ENCODE data around the gene LBHD2.
"Not testable (repeated sequence)": the region's sequence is repeated elsewhere in the genome, so short reads cannot be mapped to it uniquely, and the experiment has no call there.

LBHD2 gene

DNA sequence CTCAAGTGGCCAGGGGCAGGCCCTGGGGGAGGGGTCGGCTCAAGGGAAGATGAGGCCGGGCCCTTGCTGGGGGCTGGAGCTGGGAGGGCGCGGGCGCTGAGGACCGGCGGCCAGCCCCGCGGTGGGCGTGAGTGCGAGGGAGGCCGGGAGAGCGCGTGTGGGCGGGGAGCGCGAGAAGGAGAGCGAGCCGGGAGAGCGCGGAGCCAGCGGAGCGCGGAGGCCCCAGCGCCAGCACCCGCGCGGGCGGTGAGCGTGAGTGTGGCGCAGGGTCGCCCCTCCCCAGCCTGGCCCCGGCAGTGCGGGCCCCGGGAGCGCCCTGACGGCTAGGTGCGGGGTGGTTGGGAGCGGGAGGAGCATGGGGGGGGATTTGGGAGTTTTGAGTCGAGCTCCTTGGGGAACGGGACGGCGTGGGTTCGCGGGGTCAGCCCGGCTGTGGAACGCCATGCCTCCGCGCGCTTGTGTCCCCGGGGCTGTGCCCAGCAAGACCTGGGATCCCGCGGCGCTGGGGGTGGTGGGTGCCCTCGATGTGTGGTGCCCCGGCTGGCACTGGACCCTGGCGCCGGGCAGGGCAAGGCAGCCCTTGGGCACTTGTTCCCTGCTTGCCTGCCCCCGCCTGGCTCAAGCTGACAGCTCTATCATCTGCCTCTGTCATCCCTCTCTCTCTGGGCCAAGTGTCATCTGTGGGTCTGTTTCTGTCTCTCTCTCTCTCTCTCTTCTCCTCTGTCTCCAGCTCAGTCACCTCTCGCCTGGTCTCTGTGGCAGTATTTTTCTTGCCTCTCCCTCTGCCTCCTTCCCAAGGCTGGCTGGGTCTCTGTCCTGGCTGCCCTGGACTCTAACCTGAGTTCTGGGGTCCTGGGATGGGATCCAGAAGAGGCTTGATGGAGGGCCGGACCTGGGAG lies at the start of gene LBHD2:
TSS of gene LBHD2 (plus strand) at position 190 of the 899 bp plus-strand sequence. CDS start 1,803 bp downstream, outside the sequence.
- DNase-seq, result no peak

DNA sequence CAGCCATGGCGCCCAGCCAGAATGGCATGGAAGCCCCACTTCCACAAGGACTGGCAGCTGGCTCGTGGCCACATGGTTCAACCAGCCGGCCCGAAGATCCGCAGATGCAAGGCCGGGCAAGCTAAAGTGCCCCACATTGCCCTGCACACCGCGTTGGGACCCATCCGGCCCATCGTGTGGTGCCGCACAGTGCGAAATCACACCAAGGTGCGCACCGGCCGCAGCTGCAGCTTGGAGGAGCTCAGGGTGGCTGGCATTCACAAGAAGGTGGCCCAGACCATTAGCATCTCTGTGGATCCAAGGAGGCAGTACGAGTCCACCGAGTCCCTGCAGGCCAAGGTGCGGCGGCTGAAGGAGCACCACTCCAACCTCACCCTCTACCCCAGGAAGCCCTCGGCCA lies 42.5 kb upstream of the LBHD2 start:
- no peak for DNase-seq

DNA sequence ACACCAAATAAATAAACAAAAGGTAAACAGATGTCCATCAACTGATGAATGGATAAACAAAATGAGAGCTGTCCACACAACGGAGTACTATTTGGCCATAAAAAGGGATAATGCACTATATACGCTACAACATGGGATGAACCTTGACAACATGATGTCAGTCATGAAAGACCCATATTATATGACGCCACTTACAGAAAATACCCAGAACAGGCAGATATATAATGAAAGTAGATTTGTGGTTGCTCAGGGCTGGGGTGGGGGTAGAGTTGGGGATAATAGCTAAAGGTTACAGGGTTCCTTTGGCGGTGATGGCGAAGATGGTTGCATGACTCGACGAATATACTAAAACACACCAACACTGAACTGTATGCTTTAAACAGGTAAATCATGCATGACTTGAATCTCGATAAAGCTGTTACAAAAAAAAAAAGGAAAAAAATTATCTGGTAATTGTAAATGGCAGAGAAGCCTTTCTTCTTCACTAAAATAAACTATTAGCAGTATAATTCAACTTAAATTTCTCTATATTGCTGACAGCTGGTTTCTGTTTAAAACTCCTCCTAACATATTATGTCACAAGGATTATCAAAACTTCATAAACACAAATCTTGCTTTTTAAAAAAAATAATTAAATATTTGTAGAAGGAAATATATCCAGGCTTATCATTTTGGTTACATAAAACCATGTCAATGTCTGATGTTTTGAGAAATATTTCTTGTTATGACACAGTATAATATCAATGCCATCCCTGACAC lies 40.6 kb upstream of the LBHD2 start:
- DNase-seq, result no peak

DNA sequence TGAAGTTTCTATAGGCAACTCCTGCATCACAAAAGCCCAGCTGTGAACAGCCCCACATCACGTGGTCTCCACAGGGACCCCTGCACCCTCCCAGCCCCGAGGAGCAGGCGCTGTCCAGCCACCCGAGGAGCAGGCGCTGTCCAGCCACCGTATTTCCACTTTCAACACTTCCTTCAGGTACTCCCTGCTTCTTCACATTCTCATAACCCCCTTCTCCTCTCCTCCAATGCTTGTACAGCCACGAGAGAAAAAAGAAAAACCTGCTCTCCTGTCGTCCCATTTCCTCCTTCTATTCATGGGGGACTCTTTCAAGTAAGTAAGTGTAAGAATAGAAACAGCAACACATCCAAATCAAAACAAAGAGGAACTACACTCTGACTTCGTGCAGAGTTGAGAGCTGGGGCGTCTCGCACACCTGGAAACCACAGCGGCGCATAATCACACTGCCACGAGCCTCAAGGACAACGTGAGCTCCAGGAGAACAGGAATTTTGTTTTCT lies 38.6 kb upstream of the LBHD2 start:
- no peak for DNase-seq

DNA sequence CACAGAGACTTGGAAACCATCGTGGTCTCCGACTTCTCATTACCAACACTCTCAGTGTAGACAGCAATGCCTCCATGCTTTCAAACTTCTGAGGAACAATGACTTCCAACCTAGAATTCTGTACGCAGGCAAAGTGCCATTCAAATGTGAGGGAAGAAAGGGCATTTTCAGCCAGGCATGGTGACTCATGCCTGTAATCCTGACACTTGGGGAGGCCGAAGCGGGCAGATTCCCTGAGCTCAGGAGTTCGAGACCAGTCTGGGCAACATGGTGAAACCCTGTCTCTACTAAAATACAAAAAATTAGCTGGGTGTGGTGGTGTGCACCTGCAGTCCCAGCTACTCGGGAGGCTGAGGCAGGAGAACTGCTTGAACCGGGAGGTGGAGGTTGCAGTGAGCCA lies 36.6 kb upstream of the LBHD2 start:
- DNase-seq, result not testable (repeated sequence)

DNA sequence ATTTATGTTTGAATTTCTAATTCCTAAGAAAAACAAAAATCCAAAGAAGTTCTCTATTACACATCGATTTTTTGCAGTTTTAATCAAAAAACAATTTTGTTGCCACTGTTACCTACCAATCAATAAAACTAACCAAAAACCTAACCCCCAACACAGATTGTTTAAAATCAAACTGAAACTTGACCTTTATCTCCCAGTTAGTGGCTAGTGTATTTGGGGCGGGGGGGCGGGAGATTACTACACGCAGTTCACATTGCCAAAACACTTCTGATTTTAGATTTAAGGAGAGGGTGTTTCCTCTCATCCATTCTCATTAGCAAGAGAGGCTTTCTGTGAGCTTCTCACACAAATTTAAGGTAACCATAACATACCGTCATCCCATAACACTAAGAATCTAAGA lies 33.1 kb upstream of the LBHD2 start:
- DNase-seq, result no peak

DNA sequence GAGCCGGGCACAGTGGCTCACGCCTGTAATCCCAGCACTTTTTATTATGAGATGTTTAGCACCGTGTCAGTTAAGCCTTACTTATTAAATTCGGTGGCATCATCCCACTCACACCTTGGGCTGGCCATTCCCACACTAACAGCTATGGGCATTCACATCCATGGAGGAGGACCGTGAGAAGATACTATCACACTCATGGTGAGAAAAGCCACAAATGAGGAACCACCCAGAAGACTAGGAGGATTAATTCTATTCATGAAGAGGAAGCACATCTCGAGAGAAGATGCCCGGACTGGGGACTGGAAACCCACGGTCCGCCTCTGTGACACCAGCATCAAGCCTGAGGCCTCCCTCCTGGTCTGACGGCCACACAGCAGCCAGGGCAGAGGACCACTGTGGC lies 31.6 kb upstream of the LBHD2 start:
- DNase-seq, result no peak

DNA sequence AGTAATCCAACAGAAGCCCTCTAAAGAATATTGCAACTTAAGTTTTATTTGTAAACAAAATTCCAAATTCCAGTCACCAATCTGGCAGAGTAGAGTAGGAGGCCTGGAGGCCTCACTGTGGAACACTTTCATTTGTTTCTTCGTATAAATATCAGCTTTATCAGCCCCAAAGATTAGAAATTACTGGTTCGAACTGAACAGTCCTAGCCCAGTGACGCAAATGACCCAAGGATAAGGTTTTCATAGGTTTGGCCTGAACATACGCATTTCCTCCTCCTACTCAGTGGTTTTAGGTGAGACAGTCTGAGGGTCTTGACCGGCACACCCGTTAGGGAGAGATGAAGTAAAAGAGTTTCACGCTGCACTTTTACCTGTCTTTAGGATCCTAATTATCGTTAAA lies 28.3 kb upstream of the LBHD2 start:
- DNase-seq, result no peak

DNA sequence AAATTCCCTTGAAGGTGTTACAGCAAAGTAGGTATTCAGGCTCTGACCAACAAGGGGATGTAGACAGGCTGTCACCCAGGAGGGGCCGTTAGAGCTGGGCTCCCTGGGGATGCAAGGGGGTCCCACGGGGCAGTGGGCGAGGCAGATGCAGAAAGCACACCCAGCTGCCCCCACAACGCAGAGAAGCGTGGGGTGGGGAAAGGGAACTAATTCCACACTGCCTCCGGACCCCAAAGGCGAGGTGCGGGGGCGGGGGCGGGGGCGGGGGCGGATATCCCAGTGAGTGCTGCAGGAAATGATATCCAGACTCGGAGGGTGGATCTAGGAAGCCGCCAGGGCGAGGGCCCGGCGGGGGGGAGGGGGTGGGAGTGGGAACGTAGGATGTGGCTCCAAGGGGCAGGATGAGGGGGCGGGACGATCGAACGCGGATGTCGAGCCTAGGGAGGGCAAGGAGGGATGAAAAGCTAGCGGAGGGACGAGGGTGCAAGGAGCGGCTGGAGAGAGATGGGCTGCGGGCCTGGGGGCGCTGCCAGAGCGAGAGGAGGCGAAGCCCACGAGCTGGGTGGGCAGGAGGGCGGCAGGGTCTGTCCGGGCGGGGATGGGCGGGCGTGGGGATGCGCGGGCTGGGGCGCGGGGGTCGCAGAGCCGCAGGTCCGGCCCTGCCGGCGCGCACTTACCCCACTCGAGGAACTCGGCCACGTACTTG lies 27.5 kb upstream of the LBHD2 start:
- no peak for DNase-seq

DNA sequence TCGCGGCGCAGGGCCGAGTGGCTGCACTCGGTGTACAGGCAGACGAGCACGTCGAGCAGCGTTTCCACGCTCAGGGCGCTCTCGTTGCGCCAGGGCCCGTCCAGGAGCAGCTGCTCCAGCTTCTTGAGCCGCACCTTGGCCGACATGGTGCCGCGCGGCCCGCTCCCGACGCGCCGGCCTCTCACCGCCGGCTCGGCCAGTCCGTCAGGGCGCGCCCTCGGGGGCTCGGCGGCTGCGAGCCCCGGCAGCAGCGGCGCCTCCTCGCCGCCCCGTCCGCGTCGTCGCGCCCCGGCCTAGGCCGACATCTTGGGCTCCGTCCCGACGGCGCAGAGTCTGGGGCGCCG lies 27.0 kb upstream of the LBHD2 start:
- peak; percentile 5 for DNase-seq

DNA sequence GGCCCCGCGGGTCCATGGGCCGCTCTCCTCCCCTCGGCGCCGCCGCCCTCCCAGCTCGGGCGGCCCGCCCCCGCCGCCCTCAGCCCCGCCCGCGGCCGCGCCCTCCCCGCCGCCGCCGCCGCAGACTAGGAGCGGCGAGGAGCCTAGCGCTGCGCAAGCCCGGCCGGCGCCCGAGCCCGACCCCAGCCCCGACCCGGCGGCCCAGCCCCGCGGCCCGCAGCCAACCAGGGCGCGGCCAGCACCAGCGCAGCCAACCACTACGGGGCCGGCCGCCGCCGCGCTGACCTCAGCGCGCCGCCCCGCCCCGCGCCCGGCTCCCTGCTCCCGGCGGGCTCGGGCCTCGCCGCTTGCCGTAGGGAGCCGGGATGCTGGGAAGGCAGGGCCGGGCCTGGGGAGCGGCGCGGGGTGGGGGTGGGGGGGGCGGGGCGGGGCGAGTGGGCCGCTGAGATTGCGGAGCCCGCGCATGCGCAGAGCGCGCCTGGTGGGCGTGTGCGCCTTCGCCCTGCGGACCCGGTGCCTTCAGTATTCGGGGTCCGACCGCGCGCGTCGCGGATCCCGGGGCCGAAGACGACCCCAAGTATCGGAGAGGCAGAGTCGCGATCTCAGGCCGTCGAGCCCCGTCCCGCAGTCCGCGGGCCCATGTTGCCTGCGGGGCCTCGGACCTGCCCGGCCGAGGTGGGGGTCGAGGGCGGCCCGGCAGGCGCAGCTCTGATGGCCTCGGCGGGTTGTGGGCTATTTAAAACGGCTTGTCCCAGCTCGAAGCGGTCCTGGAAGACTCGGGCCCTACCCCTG lies 26.4 kb upstream of the LBHD2 start, which contains the start of gene CDC42BPB:
TSS of gene CDC42BPB (minus strand) at position 178 of the 792 bp plus-strand sequence. CDS start 376 bp downstream, outside the sequence.
- peak; percentile 76 for DNase-seq

DNA sequence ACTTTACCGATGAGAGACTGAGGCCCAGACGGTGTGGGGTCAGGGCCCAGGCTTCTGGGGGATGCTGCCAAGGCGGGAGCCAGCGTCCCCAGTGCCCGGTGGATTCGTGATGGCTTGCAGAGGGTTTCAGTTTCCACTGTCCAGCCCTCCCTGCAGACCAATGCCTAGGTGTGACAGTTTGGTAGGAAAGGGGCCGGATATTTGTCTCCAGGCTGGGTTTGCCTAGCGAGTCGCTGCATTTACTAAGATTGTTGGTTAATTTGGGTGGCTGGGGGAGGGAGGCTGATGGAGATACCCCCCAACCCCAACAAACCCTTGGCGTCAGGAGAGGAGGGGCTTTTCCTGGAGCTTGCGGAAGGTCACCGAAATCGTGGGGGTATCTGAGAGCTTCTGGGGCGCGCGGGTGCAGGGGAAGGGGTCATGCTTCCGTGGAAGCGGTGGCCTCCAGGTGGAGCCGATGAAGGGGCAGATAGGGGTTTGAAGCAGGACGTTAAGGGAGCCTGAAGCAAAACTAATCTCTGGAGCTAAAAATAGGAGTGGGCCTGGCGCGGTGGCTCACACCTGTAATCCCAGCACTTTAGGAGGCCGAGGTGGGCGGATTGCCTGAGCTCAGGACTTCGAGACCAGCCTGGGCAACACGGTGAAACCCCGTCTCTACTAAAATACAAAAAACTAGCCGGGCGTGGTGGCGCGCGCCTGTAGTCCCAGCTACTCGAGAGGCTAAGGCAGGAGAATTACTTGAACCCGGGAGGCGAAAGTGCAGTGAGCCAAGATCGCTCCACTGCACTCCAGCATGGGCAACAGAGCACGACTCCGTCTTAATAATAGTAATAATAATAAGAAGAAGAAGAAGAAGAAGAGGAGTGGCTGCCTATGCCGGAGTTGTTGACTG lies 25.6 kb upstream of the LBHD2 start:
- DNase-seq, result no peak

DNA sequence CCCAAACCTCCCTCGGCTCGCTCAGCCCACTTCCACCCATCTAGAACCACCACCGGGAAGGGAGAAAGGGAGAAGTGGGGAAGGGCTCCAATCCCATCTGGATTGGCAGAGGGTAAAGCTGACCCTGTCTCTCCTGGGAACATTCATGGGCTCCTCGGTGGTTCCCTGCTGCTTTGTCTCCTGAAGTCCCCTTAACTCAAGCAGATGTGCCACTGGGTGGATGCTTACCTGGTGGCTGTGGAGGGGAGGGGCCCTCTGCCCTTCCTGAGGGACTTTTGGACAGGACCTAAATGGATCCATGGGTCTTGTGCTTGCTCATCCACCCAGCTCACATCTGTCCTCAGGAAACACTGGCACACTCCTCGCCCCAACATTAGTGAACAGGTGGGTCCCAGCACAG lies 24.5 kb upstream of the LBHD2 start:
- no peak for DNase-seq

DNA sequence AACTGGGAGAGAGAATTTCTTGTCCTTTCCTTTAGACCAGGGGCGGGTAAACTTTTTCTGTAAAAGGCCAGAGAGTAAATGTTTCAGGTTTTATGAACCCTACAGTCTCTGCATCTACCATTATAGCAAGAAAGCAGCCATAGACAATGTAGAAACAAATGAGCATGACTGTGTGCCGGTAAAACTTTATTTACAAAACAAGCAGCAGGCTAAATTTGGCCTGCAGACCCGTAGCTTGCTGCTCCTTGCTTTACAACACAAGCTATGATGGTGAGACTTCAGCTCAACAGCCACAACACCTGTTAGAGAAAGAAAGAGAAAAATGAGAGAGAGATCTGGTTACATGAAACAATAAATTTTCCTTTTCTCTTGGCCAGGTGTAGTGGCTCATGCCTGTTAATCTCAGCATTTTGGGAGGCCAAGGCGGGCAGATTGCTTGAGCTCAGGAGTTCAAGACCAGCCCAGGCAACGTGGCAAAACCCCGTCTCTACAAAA lies 22.5 kb upstream of the LBHD2 start:
- no peak for DNase-seq

DNA sequence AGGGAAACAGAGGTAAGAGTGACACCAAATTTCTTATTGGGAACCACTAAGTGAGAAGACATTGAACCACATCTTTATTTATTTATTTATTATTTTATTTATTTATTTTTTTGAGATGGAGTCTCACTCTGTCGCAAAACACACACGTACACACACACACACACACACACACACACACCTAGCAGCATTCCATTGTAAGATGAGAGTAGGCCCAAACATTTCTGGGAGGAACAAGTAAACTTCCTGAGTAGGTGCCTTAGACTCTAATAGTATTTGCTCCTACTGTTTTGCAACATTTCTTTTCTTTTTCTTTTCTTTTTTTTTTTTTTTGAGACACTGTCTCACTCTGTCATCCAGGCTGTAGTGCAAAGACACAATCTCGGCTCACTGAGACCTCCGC lies 19.6 kb upstream of the LBHD2 start:
- DNase-seq, result no peak

DNA sequence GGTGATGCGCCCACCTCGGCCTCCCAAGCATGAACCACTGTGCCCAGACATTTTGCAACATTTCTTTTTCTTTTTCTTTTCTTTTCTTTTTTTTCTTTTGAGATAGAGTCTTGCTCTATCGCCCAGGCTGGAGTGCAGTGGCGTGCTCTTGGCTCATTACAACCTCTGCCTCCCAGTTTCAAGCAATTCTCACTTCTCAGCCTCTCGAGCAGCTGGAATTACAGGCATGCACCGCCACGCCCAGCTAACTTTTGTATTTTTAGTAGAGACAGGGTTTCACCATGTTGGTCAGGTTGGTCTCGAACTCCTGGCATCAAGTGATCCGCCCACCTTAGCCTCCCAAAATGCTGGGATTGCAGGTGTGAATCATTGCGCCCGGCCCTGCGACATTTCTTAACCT lies 19.0 kb upstream of the LBHD2 start:
- DNase-seq, result no peak

DNA sequence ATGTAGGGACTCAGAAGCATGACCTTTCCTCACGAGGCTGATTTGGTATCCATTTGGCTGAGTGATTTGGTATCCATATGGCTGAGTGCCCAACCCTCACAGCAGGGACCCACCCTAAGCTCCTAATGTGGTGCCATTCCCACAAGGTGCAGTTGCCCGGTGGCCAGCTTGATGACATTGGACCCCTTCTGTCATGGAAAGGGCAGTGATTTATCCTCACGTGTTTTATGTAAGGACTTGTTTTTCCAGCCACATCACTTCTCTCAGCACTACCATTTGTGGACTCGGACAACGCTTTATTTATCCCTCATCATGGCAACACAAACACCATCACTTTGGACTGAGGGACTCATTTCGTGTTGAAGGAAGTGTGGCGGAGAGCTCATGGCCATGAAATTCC lies 18.1 kb upstream of the LBHD2 start:
- DNase-seq, result no peak

DNA sequence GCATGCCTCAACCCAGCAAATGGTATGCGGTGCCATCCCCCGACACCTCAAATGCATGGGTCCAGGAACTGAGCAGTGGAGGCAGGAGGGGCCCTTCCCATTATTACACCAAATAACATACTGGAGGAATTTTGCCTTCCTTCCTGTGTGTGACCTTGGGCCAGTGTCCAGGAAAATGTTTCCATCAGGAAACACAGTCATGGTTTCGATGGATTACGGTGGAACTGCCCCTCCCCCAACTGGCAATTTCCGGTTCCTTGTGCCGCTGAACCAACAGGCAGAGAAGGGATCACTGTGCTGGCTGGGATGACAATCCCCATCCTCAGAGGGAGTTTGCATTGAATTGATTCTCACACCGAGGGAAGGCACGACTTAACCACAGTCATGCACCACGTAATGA lies 17.6 kb upstream of the LBHD2 start:
- DNase-seq, result no peak

DNA sequence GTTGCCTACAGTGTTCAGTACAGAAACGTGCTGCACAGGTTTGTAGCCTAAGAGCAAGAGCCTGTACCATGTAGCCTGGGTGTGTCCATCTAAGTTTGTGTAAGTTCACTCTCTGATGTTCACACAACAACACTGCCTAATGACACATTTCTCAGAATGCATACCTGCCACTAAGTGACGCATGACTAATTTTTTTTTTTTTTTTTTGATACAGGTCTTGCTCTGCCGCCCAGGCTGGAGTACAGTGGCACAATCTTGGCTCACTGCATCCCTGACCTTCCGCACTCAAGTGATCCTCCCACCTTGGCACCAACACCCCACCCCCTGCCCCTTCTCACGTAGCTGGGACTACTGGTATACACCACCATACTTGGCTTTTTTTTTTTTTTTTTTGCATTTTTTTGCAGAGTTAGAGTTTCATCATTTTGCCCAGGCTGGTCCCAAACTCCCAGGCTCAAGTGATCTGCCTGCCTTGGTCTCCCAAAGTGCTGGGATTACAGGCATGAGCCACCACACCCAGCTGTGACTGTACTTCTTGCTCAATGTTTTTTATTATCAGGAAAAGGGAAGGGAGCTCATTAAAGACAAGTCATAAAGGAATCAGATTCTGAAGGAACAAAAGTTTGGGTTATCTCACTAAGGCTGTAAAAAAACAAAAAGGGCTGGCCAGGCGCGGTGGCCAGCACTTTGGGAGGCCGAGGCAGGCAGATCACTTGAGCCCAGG lies 16.6 kb upstream of the LBHD2 start:
- no peak for DNase-seq

DNA sequence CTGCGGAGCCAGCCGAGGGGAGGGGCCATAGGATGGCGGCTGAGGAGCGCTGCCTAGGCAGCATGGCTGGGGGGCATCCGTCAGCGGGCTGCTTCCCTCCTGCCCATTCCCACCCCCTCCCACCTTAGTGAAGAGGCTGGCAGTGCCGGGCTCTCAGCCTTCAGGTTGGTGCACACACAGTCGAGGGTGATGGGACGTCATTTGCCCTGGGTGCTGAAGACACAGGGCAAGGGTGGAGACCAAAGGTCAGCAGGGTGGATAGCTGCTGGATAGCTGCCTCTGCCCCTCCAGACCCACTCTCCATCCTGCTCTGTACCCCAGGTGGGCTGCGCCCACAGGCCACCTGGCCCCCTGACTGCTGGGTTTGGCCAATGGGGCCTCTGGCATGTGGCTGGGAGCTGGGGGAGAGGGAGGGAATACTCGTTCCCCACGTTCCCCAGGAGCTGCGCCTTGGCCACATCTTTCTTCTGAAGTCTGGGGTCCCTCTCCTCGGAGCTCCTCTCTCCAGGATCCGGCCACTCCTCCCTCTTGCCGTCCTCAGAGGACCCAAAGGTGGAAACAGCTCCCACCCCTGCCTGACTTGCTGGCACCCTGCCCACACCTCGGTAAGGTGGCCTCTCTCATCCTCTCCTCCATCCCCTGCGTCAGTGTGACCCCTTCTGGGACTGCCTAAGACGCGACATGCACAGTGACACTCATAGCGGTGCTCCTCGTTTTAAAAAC lies 15.5 kb upstream of the LBHD2 start:
- no peak for DNase-seq

All from CD4-positive, alpha-beta T cell treated with Interleukin-6 for 4 hours (primary cell).